ENCODE results near the gene OR2T27. TPM values are rescaled to one million over a fixed set of nuclear protein-coding genes. Genes with fewer than 3 reads are reported as not detected.

The OR2T27 gene
- total and polyA plus RNA-seq, 2 experiments from 2014 or later: not detected

DNA sequence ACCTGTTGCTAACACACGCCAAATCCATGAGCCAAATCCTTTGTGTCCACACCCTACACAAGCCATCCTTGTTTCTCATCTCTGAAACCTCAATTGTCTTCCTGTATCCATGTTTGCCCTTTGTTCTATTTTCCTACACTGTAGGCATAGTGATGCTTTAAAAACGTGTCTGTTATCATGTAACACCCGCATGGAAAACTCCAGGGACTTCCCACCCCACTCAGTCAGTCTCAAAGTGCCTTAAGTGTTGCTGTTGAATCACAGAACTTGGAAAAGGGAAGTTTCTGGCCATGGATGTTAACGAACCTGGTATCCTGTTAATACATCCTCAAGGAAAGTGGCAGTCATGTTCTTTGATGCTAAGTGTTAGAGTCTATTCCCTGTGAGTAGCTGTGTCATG is 30.2 kb downstream of the OR2T27 start:
- Histone ChIP-seq H3K9ac (no peak overlapping the region), H3K4me3 (no peak overlapping the region), H3K79me2 (ENCODE audit: insufficient read depth) (no peaks in the 10 kb centered on the region), H3K9me3 (ENCODE audit: low read depth) (no peaks in the 10 kb centered on the region), H2AFZ (no peak overlapping the region), H3F3A (ENCODE audit: insufficient read depth) (no peaks in the 10 kb centered on the region), H3K4me1 (ENCODE audit: insufficient read depth) (no peaks in the 10 kb centered on the region), H3K27ac (no peak overlapping the region), H3K27me3 (replicated peaks; ENCODE audit: insufficient read depth) (no peaks in the 10 kb centered on the region), H4K20me1 (ENCODE audit: insufficient read depth) (no peaks in the 10 kb centered on the region), H3K4me2 (ENCODE audit: unreplicated experiment) (no peak overlapping the region), H3K36me3 (ENCODE audit: low read depth) (no peaks in the 10 kb centered on the region), H3K9me2 (ENCODE audit: insufficient read depth) (no peaks in the 10 kb centered on the region)
- DNase-seq: no peak
- 17 to 22% methylated on average over 4 of the region's 4 CpGs for WGBS, 2 experiments (ENCODE audit: low coverage in 1 of 2, low lambda C conversion rate in 2 of 2, missing lambda C conversion rate in 2 of 2)
- TF ChIP-seq EZH2 (IDR thresholded peaks at IDR 0.05; ENCODE audit: insufficient read depth, poor library complexity, severe bottlenecking) (no peak), EZH2phosphoT487 (IDR thresholded peaks at IDR 0.05; ENCODE audit: insufficient read depth, low read depth) (no peak)
- in situ Hi-C loops (cut with MboI): no loop called here

- no peaks in the 10 kb centered on the region for H3F3A ChIP-seq (ENCODE audit: insufficient read depth)
- H3K4me1 ChIP-seq (ENCODE audit: insufficient read depth): no peaks in the 10 kb centered on the region
- no peak for TF ChIP-seq EZH2 (IDR thresholded peaks at IDR 0.05; ENCODE audit: insufficient read depth, poor library complexity, severe bottlenecking)
- TF ChIP-seq EZH2phosphoT487 (IDR thresholded peaks at IDR 0.05; ENCODE audit: insufficient read depth, low read depth): no peak
- H3K9ac ChIP-seq: no peak overlapping the region
- no peaks in the 10 kb centered on the region for H3K79me2 ChIP-seq (ENCODE audit: insufficient read depth)
- no peaks in the 10 kb centered on the region for H3K9me2 ChIP-seq (ENCODE audit: insufficient read depth)
- H2AFZ ChIP-seq: no peak overlapping the region
- no peak overlapping the region for H3K4me2 ChIP-seq (ENCODE audit: unreplicated experiment)
- H3K4me3 ChIP-seq: no peak overlapping the region
- no peak overlapping the region for H3K27ac ChIP-seq
- H3K9me3 ChIP-seq (ENCODE audit: low read depth): no peaks in the 10 kb centered on the region
- H3K27me3 ChIP-seq (replicated peaks; ENCODE audit: insufficient read depth): no peaks in the 10 kb centered on the region
- 48 to 55% methylated on average over 4 of the region's 4 CpGs for WGBS, 2 experiments (ENCODE audit: low coverage in 1 of 2, low lambda C conversion rate in 2 of 2, missing lambda C conversion rate in 2 of 2)
- H3K36me3 ChIP-seq (ENCODE audit: low read depth): no peaks in the 10 kb centered on the region
- in situ Hi-C loops (cut with MboI): no loop called here
- DNase-seq: peak; percentile 63
- H4K20me1 ChIP-seq (ENCODE audit: insufficient read depth): no peaks in the 10 kb centered on the region
Observed at GRCh38 chr1:248622570-248623001, 32.7 kb downstream of the OR2T27 start.

DNA sequence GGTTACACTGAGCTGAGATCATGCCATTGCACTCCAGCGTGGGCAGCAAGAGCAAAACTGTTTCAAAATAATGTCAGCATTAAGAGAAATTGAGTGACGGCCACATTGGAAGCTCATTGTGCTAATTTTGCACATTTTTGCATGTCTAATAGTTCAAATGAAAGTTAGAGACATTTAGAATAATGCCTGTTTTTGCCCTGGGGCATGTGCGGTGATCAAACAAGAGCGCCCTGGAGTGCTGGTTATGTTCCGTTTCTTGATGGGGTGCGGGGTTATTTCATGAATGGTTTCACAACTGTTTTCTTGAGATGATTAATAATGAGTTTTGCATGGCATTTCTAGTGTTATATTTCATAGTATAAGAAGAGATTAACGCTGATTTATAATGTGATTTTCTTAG is 33.6 kb downstream of the OR2T27 start:
- WGBS, 2 experiments (ENCODE audit: low coverage in 1 of 2, low lambda C conversion rate in 2 of 2, missing lambda C conversion rate in 2 of 2): 41 to 49% methylated on average over 7 of the region's 7 CpGs
- Histone ChIP-seq H3K4me1 (ENCODE audit: insufficient read depth) (no peaks in the 10 kb centered on the region), H2AFZ (no peak overlapping the region), H3K4me2 (ENCODE audit: unreplicated experiment) (no peak overlapping the region), H3K9me2 (ENCODE audit: insufficient read depth) (no peaks in the 10 kb centered on the region), H4K20me1 (ENCODE audit: insufficient read depth) (no peaks in the 10 kb centered on the region), H3F3A (ENCODE audit: insufficient read depth) (no peaks in the 10 kb centered on the region), H3K27ac (no peak overlapping the region), H3K9ac (no peak overlapping the region), H3K4me3 (no peak overlapping the region), H3K79me2 (ENCODE audit: insufficient read depth) (no peaks in the 10 kb centered on the region), H3K9me3 (ENCODE audit: low read depth) (no peaks in the 10 kb centered on the region), H3K36me3 (ENCODE audit: low read depth) (no peaks in the 10 kb centered on the region), H3K27me3 (replicated peaks; ENCODE audit: insufficient read depth) (no peaks in the 10 kb centered on the region)
- DNase-seq: no peak
- TF ChIP-seq EZH2phosphoT487 (IDR thresholded peaks at IDR 0.05; ENCODE audit: insufficient read depth, low read depth) (no peak), EZH2 (IDR thresholded peaks at IDR 0.05; ENCODE audit: insufficient read depth, poor library complexity, severe bottlenecking) (no peak)
- in situ Hi-C loops (cut with MboI): no loop called here

- Histone ChIP-seq H3K79me2 (ENCODE audit: insufficient read depth) (no peaks in the 10 kb centered on the region), H3F3A (ENCODE audit: insufficient read depth) (no peaks in the 10 kb centered on the region), H3K36me3 (ENCODE audit: low read depth) (no peaks in the 10 kb centered on the region), H3K4me2 (ENCODE audit: unreplicated experiment) (no peak overlapping the region), H3K9me3 (ENCODE audit: low read depth) (no peaks in the 10 kb centered on the region), H3K27me3 (replicated peaks; ENCODE audit: insufficient read depth) (no peaks in the 10 kb centered on the region), H3K9ac (no peak overlapping the region), H3K9me2 (ENCODE audit: insufficient read depth) (no peaks in the 10 kb centered on the region), H2AFZ (no peak overlapping the region), H3K4me1 (ENCODE audit: insufficient read depth) (no peaks in the 10 kb centered on the region), H4K20me1 (ENCODE audit: insufficient read depth) (no peaks in the 10 kb centered on the region), H3K4me3 (no peak overlapping the region), H3K27ac (no peak overlapping the region)
- peak; percentile 76 for DNase-seq
- in situ Hi-C loops (cut with MboI): no loop called here
- TF ChIP-seq EZH2phosphoT487 (IDR thresholded peaks at IDR 0.05; ENCODE audit: insufficient read depth, low read depth): no peak
- no peak for TF ChIP-seq EZH2 (IDR thresholded peaks at IDR 0.05; ENCODE audit: insufficient read depth, poor library complexity, severe bottlenecking)
- 2% methylated on average over 3 of the region's 3 CpGs for WGBS, 2 experiments (ENCODE audit: low coverage in 1 of 2, low lambda C conversion rate in 2 of 2, missing lambda C conversion rate in 2 of 2)
Observed at GRCh38 chr1:248618878-248619277, 36.5 kb downstream of the OR2T27 start.

- Histone ChIP-seq H3K4me2 (ENCODE audit: unreplicated experiment) (no peak overlapping the region), H3K36me3 (ENCODE audit: low read depth) (no peaks in the 10 kb centered on the region), H3K4me1 (ENCODE audit: insufficient read depth) (no peaks in the 10 kb centered on the region), H3K9me3 (ENCODE audit: low read depth) (no peaks in the 10 kb centered on the region), H3K4me3 (no peak overlapping the region), H3K9ac (no peak overlapping the region), H3K9me2 (ENCODE audit: insufficient read depth) (no peaks in the 10 kb centered on the region), H3K27me3 (replicated peaks; ENCODE audit: insufficient read depth) (no peaks in the 10 kb centered on the region), H3K79me2 (ENCODE audit: insufficient read depth) (no peaks in the 10 kb centered on the region), H3F3A (ENCODE audit: insufficient read depth) (no peaks in the 10 kb centered on the region), H2AFZ (no peak overlapping the region), H3K27ac (no peak overlapping the region), H4K20me1 (ENCODE audit: insufficient read depth) (no peaks in the 10 kb centered on the region)
- in situ Hi-C loops (cut with MboI): no loop called here
- no peak for DNase-seq
- WGBS, 2 experiments (ENCODE audit: low coverage in 1 of 2, low lambda C conversion rate in 2 of 2, missing lambda C conversion rate in 2 of 2): 51 to 54% methylated on average over 7 of the region's 7 CpGs
- TF ChIP-seq EZH2 (IDR thresholded peaks at IDR 0.05; ENCODE audit: insufficient read depth, poor library complexity, severe bottlenecking) (no peak), EZH2phosphoT487 (IDR thresholded peaks at IDR 0.05; ENCODE audit: insufficient read depth, low read depth) (no peak)
Observed at GRCh38 chr1:248618119-248618518, 37.2 kb downstream of the OR2T27 start.
